Right lobe of liver (tissue), 6 donors: ENCODE data around the gene XAB2. TPM values are rescaled to one million over a fixed set of nuclear protein-coding genes. Genes with fewer than 3 reads are reported as not detected.

Experiments
- ATAC-seq, 4 donors: fragments of 200-7000 bp; cut with Tn5 transposase; one replicate each; pipeline ENCODE4 v1.9.1; 2020; ENCODE audit warnings: mild to moderate bottlenecking in 4 of 4, moderate library complexity in 4 of 4
- DNase-seq, 3 donors: peaks; one replicate each; pipeline ENCODE4 v3.0.0-alpha.2; 2020
- H3K27ac ChIP-seq, 3 donors: fragments of 200-600 bp; one replicate each; pipeline ENCODE4 v1.8.0; 2022
- H3K27me3 ChIP-seq, 2 donors: fragments of 200-600 bp; one replicate each; pipeline ENCODE4 v1.8.0; 2022
- H3K36me3 ChIP-seq, 4 donors: fragments of 200-600 bp; sonication (generic) in 1 of 4; one replicate each; pipeline versions ENCODE4 v1.5.1 to v1.8.0; 2017 to 2022; ENCODE audit warnings: control low read depth in 1 of 4
- H3K4me1 ChIP-seq, 4 donors: fragments of 200-600 bp; sonication (generic) in 1 of 4; one replicate each; pipeline versions ENCODE4 v1.5.1 to v1.8.0; 2017 to 2022; ENCODE audit warnings: control low read depth in 1 of 4
- H3K4me3 ChIP-seq, 3 donors: fragments of 200-600 bp; one replicate each; pipeline ENCODE4 v1.8.0; 2022
- H3K9me3 ChIP-seq, 4 donors: fragments of 200-600 bp; sonication (generic) in 1 of 4; one replicate each; pipeline versions ENCODE4 v1.5.1 to v1.8.0; 2017 to 2022; ENCODE audit warnings: control low read depth in 1 of 4
- CTCF ChIP-seq, 4 donors: fragments of 200-600 bp in 3 of 4; fragments of 450-650 bp in 1 of 4; IDR thresholded peaks; one replicate each; pipeline versions ENCODE4 v1.5.1 to v1.8.0; 2016 to 2022; ENCODE audit warnings: antibody characterized with exemption in 4 of 4, mild to moderate bottlenecking in 2 of 4
- POLR2A ChIP-seq: fragments of 450-650 bp; IDR thresholded peaks from one replicate; pipeline ENCODE4 v1.6.1; 2017; ENCODE audit warnings: antibody characterized with exemption, mild to moderate bottlenecking
- WGBS: methylation state at CpG from one replicate; pipeline ENCODE4 v1.1.6; 2018; ENCODE audit warnings: low coverage, low lambda C conversion rate; ENCODE audit not compliant: insufficient coverage; ENCODE audit errors: missing lambda C conversion rate; 5-methylcytosine and 5-hydroxymethylcytosine counted together
- intact Hi-C, 2 donors: fragments of 100-400 bp; cut with DNase I; formaldehyde crosslinking; loops; one replicate each; pipeline versions ENCODE4 v1.11.2 to v1.14.1; 2022
- total RNA-seq, 6 experiments: library from RNA; depleted of rRNA in 2 of 6; stranded (reverse); fragments of >200 nt in 2 of 6; fragmentation: NEBNext Ultra II Directional in 3 of 6; extraction: Animal tissue kit (Norgen Biotek cat#: 25700) in 3 of 6; gene quantifications; one replicate each; pipeline versions ENCODE4 v1.1.0 to v1.2.4, GENCODE V29; 2016 to 2023
- donor health status: DM: no; HTN: yes; CAD: no.
- donor health status: DM: no; HTN: no; CAD: no.
- donor health status: DM: no; HTN: no; CAD: no.
- donor health status: DM: no; HTN: yes; CAD: no.
- donor health status: DM: no; HTN: yes; CAD: no.

Gene XAB2
- total RNA-seq, 6 experiments from 2014 or later = 12.8 to 21.3 (median 17.8) TPM

- intact Hi-C loops = loop anchor here (5.0 kb wide), 2 partner anchors 102 to 107 kb away; no protein-coding TSS in a partner anchor
- no peak for TF ChIP-seq CTCF (IDR thresholded peaks at IDR 0.05)
- no peak for TF ChIP-seq POLR2A
- no peaks in the 10 kb centered on the region for H3K27me3 ChIP-seq
Measured at GRCh38 chr19:7674010-7675005, 45.0 kb upstream of the XAB2 start.

GRCh38 chr19:7672522-7672921 is 43.2 kb upstream of the XAB2 start:
- ATAC-seq (no peak), DNase-seq (no peak)
- WGBS = 46% methylated on average over 6 of the region's 9 CpGs
- intact Hi-C loops = no loop called here
- H3K27ac ChIP-seq = no peak overlapping the region
- no peaks in the 10 kb centered on the region for H3K36me3 ChIP-seq
- no peak for TF ChIP-seq CTCF (IDR thresholded peaks at IDR 0.05)
- TF ChIP-seq POLR2A = no peak
- no peaks in the 10 kb centered on the region for H3K4me1 ChIP-seq
- no peaks in the 10 kb centered on the region for H3K27me3 ChIP-seq
- H3K9me3 ChIP-seq = no peaks in the 10 kb centered on the region
- no peak overlapping the region for H3K4me3 ChIP-seq

More at GRCh38 chr19:7674010-7675005, 45.0 kb upstream of the XAB2 start:
- 33% methylated on average over 15 of the region's 21 CpGs for WGBS
- H3K4me1 ChIP-seq = no peaks in the 10 kb centered on the region
- peak; percentile 77 to 93 (median 82) for ATAC-seq
- DNase-seq = peak; percentile 67 to 78 (median 73)
- H3K36me3 ChIP-seq = no peaks in the 10 kb centered on the region
- H3K9me3 ChIP-seq = no peaks in the 10 kb centered on the region
- no peak overlapping the region for H3K4me3 ChIP-seq
- H3K27ac ChIP-seq = no peak overlapping the region

- DNase-seq = no peak
- WGBS = 31% methylated on average over 4 of the region's 9 CpGs
- Histone ChIP-seq H3K9me3 (no peaks in the 10 kb centered on the region), H3K27me3 (no peaks in the 10 kb centered on the region), H3K4me3 (no peak overlapping the region), H3K27ac (no peak overlapping the region), H3K36me3 (no peaks in the 10 kb centered on the region), H3K4me1 (no peaks in the 10 kb centered on the region)
- ATAC-seq = no peak
- intact Hi-C loops = no loop called here
- TF ChIP-seq CTCF (IDR thresholded peaks at IDR 0.05) (no peak), POLR2A (no peak)
Measured at GRCh38 chr19:7670790-7671189, 41.4 kb upstream of the XAB2 start.

GRCh38 chr19:7670150-7670783 is 40.9 kb upstream of the XAB2 start:
- H3K27me3 ChIP-seq = no peaks in the 10 kb centered on the region
- no peak for DNase-seq
- ATAC-seq = peak in 1 of 4 donors; percentile 19

More at GRCh38 chr19:7670150-7670783, 40.9 kb upstream of the XAB2 start:
- intact Hi-C loops = no loop called here
- no peaks in the 10 kb centered on the region for H3K4me1 ChIP-seq
- TF ChIP-seq CTCF (IDR thresholded peaks at IDR 0.05) = no peak
- no peak for TF ChIP-seq POLR2A
- H3K4me3 ChIP-seq = no peak overlapping the region
- H3K27ac ChIP-seq = no peak overlapping the region
- H3K9me3 ChIP-seq = no peaks in the 10 kb centered on the region
- WGBS = 3% methylated on average over 13 of the region's 43 CpGs
- H3K36me3 ChIP-seq = no peaks in the 10 kb centered on the region
